ENCODE measurements around the gene ERG. TPM values are rescaled to one million over a fixed set of nuclear protein-coding genes. Genes with fewer than 3 reads are reported as not detected.

ERG gene
- total and polyA plus RNA-seq, 8 donors = 21.7 to 48.1 (median 36.8) TPM

DNA sequence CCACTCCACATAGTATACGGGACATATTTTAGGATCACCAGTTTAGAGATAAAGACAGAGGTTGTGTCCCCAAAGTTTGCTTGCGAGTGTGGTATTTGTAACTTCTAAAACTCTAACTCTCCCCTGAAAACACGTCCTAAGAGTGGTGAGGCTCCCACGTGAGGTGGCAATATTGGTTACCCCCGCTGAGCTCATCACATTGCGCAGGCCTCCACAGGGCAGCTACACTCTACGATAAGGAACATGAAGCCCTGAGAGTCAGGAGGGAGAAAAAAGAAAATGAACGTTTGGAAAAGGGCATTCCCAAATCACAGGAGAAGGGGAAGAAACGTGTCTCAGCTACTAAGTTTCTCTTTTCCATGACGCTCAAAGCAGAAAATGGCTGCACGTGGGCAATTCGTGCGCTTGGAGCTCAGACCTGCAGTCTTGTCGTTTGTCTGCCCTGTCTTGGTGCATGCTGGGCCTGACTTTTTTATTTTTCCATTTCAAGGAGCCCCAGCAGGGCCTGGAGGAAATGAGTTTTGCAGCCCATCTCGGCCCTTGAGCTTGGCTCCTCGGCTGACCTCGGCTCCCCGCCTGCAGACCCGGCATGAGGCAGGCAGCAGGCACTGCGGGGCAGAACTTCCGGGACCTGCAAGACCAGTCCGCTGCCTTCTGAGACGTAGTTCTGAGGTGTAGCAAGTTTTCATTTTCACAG, 25.7 kb downstream of the ERG start:
- peak in 1 of 4 donors; percentile 86 for DNase-seq
- Histone ChIP-seq H3K4me3 (peak overlapping the region in 1 of 2 donors; percentile 29), H3K4me1 (peaks cover 4 to 79% of the 10 kb centered on the region in 2 donors), H3K27me3 (peaks cover 0 to 17% of the 10 kb centered on the region in 2 donors), H3K27ac (peak overlapping the region; percentile 26 to 58), H3K36me3 (no peaks in the 10 kb centered on the region), H3K9me3 (no peaks in the 10 kb centered on the region)
- intact Hi-C loops (cut with DNase I) = no loop called here
- no peak for ATAC-seq
- TF ChIP-seq, protein P1, sequence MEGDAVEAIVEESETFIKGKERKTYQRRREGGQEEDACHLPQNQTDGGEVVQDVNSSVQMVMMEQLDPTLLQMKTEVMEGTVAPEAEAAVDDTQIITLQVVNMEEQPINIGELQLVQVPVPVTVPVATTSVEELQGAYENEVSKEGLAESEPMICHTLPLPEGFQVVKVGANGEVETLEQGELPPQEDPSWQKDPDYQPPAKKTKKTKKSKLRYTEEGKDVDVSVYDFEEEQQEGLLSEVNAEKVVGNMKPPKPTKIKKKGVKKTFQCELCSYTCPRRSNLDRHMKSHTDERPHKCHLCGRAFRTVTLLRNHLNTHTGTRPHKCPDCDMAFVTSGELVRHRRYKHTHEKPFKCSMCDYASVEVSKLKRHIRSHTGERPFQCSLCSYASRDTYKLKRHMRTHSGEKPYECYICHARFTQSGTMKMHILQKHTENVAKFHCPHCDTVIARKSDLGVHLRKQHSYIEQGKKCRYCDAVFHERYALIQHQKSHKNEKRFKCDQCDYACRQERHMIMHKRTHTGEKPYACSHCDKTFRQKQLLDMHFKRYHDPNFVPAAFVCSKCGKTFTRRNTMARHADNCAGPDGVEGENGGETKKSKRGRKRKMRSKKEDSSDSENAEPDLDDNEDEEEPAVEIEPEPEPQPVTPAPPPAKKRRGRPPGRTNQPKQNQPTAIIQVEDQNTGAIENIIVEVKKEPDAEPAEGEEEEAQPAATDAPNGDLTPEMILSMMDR (IDR thresholded peaks at IDR 0.05) = no peak

DNA sequence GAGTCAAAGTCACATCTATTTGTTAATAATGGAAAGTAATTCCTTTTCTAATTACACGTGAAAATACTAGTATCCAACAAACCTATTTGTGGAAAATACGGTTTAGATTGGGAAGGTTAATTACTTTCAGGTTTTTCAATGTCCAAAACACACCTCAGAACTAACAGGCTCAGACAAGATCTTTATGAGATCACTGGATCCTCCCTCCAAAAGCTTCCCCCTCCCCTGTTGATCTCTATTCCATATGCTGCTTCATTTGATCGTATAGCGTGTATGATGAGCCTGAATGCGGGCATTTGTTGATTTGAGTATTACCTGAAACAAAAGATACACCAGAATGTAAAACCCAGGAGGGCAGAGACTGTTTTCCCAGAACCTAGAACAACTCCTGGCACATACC, 26.5 kb downstream of the ERG start:
- H3K4me1 ChIP-seq = peaks cover 4 to 79% of the 10 kb centered on the region in 2 donors
- peak overlapping the region in 1 of 2 donors; percentile 58 for H3K27ac ChIP-seq
- H3K36me3 ChIP-seq = no peaks in the 10 kb centered on the region
- DNase-seq (no peak), ATAC-seq (no peak)
- no peak overlapping the region for H3K4me3 ChIP-seq
- peaks cover 0 to 17% of the 10 kb centered on the region in 2 donors for H3K27me3 ChIP-seq
- intact Hi-C loops (cut with DNase I) = no loop called here
- no peaks in the 10 kb centered on the region for H3K9me3 ChIP-seq
- TF ChIP-seq, protein P1 (IDR thresholded peaks at IDR 0.05) = no peak

DNA sequence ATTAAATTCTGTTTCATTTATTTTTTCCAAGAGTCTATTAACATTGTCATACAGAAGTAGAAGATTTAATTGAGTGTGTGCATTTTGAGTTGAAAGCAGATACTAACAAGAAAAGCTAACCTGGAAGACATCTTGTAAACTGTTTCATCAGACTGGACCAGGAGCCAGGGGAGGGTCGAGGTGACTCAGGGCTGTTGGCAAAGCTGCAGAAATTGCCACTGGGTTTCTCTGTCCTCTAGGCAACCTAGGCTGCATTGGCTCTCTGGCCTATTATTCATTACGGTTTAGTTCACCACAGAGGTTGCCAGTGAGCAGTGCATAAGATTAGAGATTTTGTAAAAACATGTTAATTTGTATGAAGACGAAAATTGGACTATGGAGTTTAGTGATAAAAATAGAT, 27.5 kb downstream of the ERG start:
- Histone ChIP-seq H3K27me3 (peaks cover 0 to 11% of the 10 kb centered on the region in 2 donors), H3K4me1 (peaks cover 4 to 75% of the 10 kb centered on the region in 2 donors), H3K9me3 (no peaks in the 10 kb centered on the region), H3K27ac (peak overlapping the region in 1 of 2 donors; percentile 18), H3K36me3 (no peaks in the 10 kb centered on the region), H3K4me3 (no peak overlapping the region)
- intact Hi-C loops (cut with DNase I) = no loop called here
- DNase-seq (no peak), ATAC-seq (no peak)
- TF ChIP-seq, protein P1 (IDR thresholded peaks at IDR 0.05) = no peak

DNA sequence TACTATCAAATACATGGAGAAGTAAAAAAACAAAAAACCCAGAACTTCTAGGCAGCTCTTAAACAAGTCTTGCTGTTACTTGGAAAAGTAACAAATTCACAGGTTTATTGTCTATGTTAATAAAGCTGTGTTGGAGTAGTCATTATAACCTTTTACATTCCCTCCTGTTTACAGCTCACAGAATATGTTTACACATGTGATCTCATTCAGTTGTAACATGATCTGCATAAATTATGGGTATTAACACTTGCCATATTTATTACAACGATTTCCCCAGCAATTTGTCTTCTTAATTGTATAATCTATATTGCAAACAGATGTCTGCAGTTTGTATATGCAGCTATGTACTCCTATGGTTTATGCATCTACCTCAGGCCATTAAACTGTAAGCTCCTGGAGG, 28.6 kb downstream of the ERG start:
- H3K9me3 ChIP-seq = no peaks in the 10 kb centered on the region
- H3K4me1 ChIP-seq = peaks cover 4 to 64% of the 10 kb centered on the region in 2 donors
- H3K36me3 ChIP-seq = no peaks in the 10 kb centered on the region
- intact Hi-C loops (cut with DNase I) = no loop called here
- TF ChIP-seq, protein P1 (IDR thresholded peaks at IDR 0.05) = no peak
- DNase-seq = no peak
- no peak overlapping the region for H3K4me3 ChIP-seq
- no peak for ATAC-seq
- no peak overlapping the region for H3K27ac ChIP-seq
- no peaks in the 10 kb centered on the region for H3K27me3 ChIP-seq

DNA sequence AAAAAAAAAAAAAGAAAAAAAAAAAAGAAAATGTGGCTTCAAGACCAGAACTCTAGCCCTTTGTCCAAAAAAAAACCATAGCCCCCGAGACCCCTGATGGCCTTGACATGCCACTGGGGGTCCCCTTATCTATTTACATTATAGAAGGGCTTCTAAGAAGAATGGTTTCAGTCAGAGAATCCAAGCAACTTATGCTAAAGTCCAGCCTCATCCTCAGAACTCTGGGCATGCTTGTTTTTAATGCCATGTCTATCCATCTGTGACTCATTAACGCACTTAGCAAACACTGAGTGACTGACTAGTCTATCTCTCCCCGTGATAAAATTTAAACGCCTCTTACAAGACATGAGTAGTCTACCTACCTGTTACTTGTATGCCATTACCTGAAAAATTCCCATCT, 29.3 kb downstream of the ERG start:
- DNase-seq (no peak), ATAC-seq (no peak)
- H3K9me3 ChIP-seq = no peaks in the 10 kb centered on the region
- H3K27ac ChIP-seq = no peak overlapping the region
- peaks cover 4 to 57% of the 10 kb centered on the region in 2 donors for H3K4me1 ChIP-seq
- intact Hi-C loops (cut with DNase I) = no loop called here
- H3K36me3 ChIP-seq = no peaks in the 10 kb centered on the region
- no peak overlapping the region for H3K4me3 ChIP-seq
- TF ChIP-seq, protein P1 (IDR thresholded peaks at IDR 0.05) = no peak
- H3K27me3 ChIP-seq = no peaks in the 10 kb centered on the region
